B cell (primary cell): ENCODE results near the gene ITPKC. TPM values are rescaled to one million over a fixed set of nuclear protein-coding genes. Genes with fewer than 3 reads are reported as not detected.

ENCODE experiments used
- ATAC-seq: fragments of 200-7000 bp; cut with Tn5 transposase; one replicate; pipeline ENCODE4 v1.10.0; 2021; ENCODE audit warnings: low read depth, mild to moderate bottlenecking, moderate number of reproducible peaks, moderate library complexity
- CTCF ChIA-PET: fragments of 350-600 bp; sonication (Branson Sonifier 250); formaldehyde crosslinking; loops from one replicate; lab custom pipeline; 2021; ENCODE audit warnings: antibody characterized with exemption, inconsistent platforms; lab: Charles Lee
- POLR2A ChIA-PET: fragments of 350-600 bp; sonication (Branson Sonifier 250); formaldehyde crosslinking; loops from one replicate; lab custom pipeline; 2021; ENCODE audit warnings: antibody characterized with exemption; lab: Charles Lee
- DNase-seq: peaks from one replicate; pipeline ENCODE4 v3.0.0; 2013
- H2AFZ ChIP-seq: 2 replicates; pipeline ENCODE4 v1.6.1; 2012; ENCODE audit warnings: mild to moderate bottlenecking, low read depth, low read length; ENCODE audit not compliant: insufficient read depth, poor library complexity, severe bottlenecking
- H3K27ac ChIP-seq, 2 donors: 1 replicate in 1 of 2; 2 replicates in 1 of 2; pipeline ENCODE4 v1.5.1; 2012 to 2013; ENCODE audit warnings: low read length in 2 of 2, mild to moderate bottlenecking in 2 of 2, moderate library complexity in 1 of 2
- H3K27me3 ChIP-seq, 4 experiments: fragments of 200-600 bp in 1 of 4; sonication (generic) in 1 of 4; replicated peaks in 1 of 4; 1 replicate in 2 of 4; 2 replicates in 2 of 4; pipeline versions ENCODE4 v1.6.1 to v1.7.0; 2013 to 2016; ENCODE audit warnings: low read length in 3 of 4, mild to moderate bottlenecking in 2 of 4, mixed read lengths in 1 of 4, moderate library complexity in 1 of 4; ENCODE audit not compliant: insufficient read depth in 4 of 4, control insufficient read depth in 3 of 4; ENCODE audit errors: control extremely low read depth in 1 of 4
- H3K36me3 ChIP-seq, 2 experiments: replicated peaks in 1 of 2; 1 replicate in 1 of 2; 2 replicates in 1 of 2; pipeline versions ENCODE4 v1.6.1 to v1.7.1; 2013; ENCODE audit warnings: low read length in 1 of 2; ENCODE audit not compliant: insufficient read depth in 2 of 2, control insufficient read depth in 1 of 2; ENCODE audit errors: control extremely low read depth in 1 of 2, extremely low read depth in 1 of 2
- H3K4me1 ChIP-seq, 2 donors: fragments of 200-600 bp in 1 of 2; sonication (generic) in 1 of 2; 1 replicate in 1 of 2; 2 replicates in 1 of 2; pipeline versions ENCODE4 v1.5.1 to v1.6.1; 2013 to 2017; ENCODE audit warnings: low read length in 2 of 2; ENCODE audit not compliant: control insufficient read depth in 2 of 2, insufficient read depth in 2 of 2
- H3K4me2 ChIP-seq: replicated peaks from 2 replicates; pipeline ENCODE3; 2012; ENCODE audit warnings: mild to moderate bottlenecking, low read depth, low read length; ENCODE audit not compliant: poor library complexity, severe bottlenecking
- H3K4me3 ChIP-seq, 5 experiments: fragments of 200-600 bp in 1 of 5; sonication (generic) in 1 of 5; 1 replicate in 3 of 5; 2 replicates in 2 of 5; pipeline versions ENCODE4 v1.5.1 to v1.7.0; 2011 to 2016; ENCODE audit warnings: low read length in 4 of 5, mild to moderate bottlenecking in 4 of 5, low read depth in 2 of 5, control low read depth in 1 of 5, moderate library complexity in 1 of 5; ENCODE audit not compliant: insufficient read depth in 1 of 5; ENCODE audit errors: control extremely low read depth in 1 of 5, extremely low read depth in 1 of 5
- H3K79me2 ChIP-seq: fragments of 200-600 bp; sonication (generic); one replicate; pipeline ENCODE4 v1.6.0; 2016; ENCODE audit warnings: low read length; ENCODE audit not compliant: control insufficient read depth, insufficient read depth
- H3K9ac ChIP-seq: fragments of 200-600 bp; sonication (generic); 2 replicates; pipeline ENCODE4 v1.6.1; 2017; ENCODE audit warnings: mild to moderate bottlenecking, low read length, moderate library complexity
- H3K9me3 ChIP-seq, 3 donors: one replicate each; pipeline versions ENCODE4 v1.6.1 to v1.7.1; 2013; ENCODE audit warnings: low read length in 2 of 3; ENCODE audit not compliant: control insufficient read depth in 2 of 3, insufficient read depth in 1 of 3; ENCODE audit errors: control extremely low read depth in 1 of 3
- H4K20me1 ChIP-seq: 2 replicates; pipeline ENCODE4 v1.6.0; 2012; ENCODE audit warnings: mild to moderate bottlenecking, low read length; ENCODE audit not compliant: insufficient read depth, control insufficient read depth, poor library complexity, severe bottlenecking
- H3K27ac Mint-ChIP-seq: one replicate; pipeline ENCODE4 v1.8.0; 2021; ENCODE audit warnings: mixed read lengths
- H3K27me3 Mint-ChIP-seq: one replicate; pipeline ENCODE4 v1.8.0; 2021; ENCODE audit warnings: mixed read lengths
- H3K4me1 Mint-ChIP-seq: one replicate; pipeline ENCODE4 v1.8.0; 2021; ENCODE audit warnings: mixed read lengths
- H3K4me3 Mint-ChIP-seq: one replicate; pipeline ENCODE4 v1.8.0; 2021; ENCODE audit warnings: mixed read lengths
- H3K9me3 Mint-ChIP-seq: one replicate; pipeline ENCODE4 v1.8.0; 2022; ENCODE audit warnings: mixed read lengths; ENCODE audit not compliant: insufficient read depth
- CTCF ChIP-seq: fragments of 200-600 bp; IDR thresholded peaks from one replicate; pipeline ENCODE4 v1.8.0; 2022; ENCODE audit warnings: antibody characterized with exemption, mild to moderate bottlenecking
- EZH2 ChIP-seq: IDR thresholded peaks from 2 replicates; pipeline ENCODE4 v1.6.1; 2012; ENCODE audit warnings: borderline replicate concordance, low read depth, mild to moderate bottlenecking, moderate library complexity, low read length; ENCODE audit not compliant: insufficient read depth, poor library complexity, severe bottlenecking
- WGBS: methylation state at CpG from one replicate; pipeline ENCODE4 v1.1.5; 2013; ENCODE audit warnings: missing lambda C conversion rate; ENCODE audit not compliant: insufficient coverage; 5-methylcytosine and 5-hydroxymethylcytosine counted together
- intact Hi-C: fragments of 100-400 bp; cut with micrococcal nuclease; formaldehyde crosslinking; loops from one replicate; pipeline ENCODE4 v1.10.0; 2022
- polyA plus RNA-seq: library from polyadenylated mRNA; depleted of rRNA; stranded (reverse); fragments of >200 nt; gene quantifications from 2 replicates; pipeline ENCODE4 v1.2.3, GENCODE V29; 2012
- total RNA-seq, 2 donors: library from RNA; stranded (reverse); fragments of 120-200 nt in 1 of 2; gene quantifications; 1 replicate in 1 of 2; 2 replicates in 1 of 2; pipeline versions ENCODE4 v1.2.3 to v1.2.4, GENCODE V29; 2013 to 2022

The ITPKC gene
- total and polyA plus RNA-seq, 2 donors (not counting 1 experiment from before 2014, with no cell fraction given): 8.7 to 16.0 TPM

GRCh38 chr19:40691421-40692211, 25.3 kb upstream of the ITPKC start:
- H3K4me3 Mint-ChIP-seq: peak overlapping the region; percentile 97
- H2AFZ ChIP-seq: peak overlapping the region; percentile 85
- ChIA-PET POLR2A (interaction anchor here (0.9 to 1.4 kb wide), 4 partner anchors 24 to 86 kb away, joined by 3 to 7 read pairs (median 4); partner anchors contain the start of genes ACTMAP, RAB4B and SNRPA), CTCF (interaction anchor here (1.4 to 2.0 kb wide), 3 partner anchors 28 to 128 kb away, joined by 5 to 6 read pairs (median 5); no protein-coding TSS in a partner anchor)
- H3K4me1 ChIP-seq: peaks cover 42 to 48% of the 10 kb centered on the region in 2 donors
- WGBS: 81% methylated on average over 18 of the region's 24 CpGs
- H3K9ac ChIP-seq: peak overlapping the region; percentile 78
- no peaks in the 10 kb centered on the region for H3K27me3 ChIP-seq
- H4K20me1 ChIP-seq: no peaks in the 10 kb centered on the region
- ATAC-seq (no peak), DNase-seq (peak; percentile 53)
- no peaks in the 10 kb centered on the region for H3K9me3 Mint-ChIP-seq
- H3K4me2 ChIP-seq: peak overlapping the region; percentile 100
- intact Hi-C loops: no loop called here
- peak overlapping the region; percentile 53 for H3K27ac Mint-ChIP-seq
- peak overlapping the region in 2 of 5 experiments; percentile 62 to 87 for H3K4me3 ChIP-seq
- no peaks in the 10 kb centered on the region for H3K27me3 Mint-ChIP-seq
- H3K36me3 ChIP-seq: peaks cover 0 to 14% of the 10 kb centered on the region in 2 experiments
- H3K27ac ChIP-seq: no peak overlapping the region
- TF ChIP-seq CTCF (no peak), EZH2 (no peak)
- no peaks in the 10 kb centered on the region for H3K9me3 ChIP-seq
- peaks cover 9% of the 10 kb centered on the region for H3K4me1 Mint-ChIP-seq
- no peaks in the 10 kb centered on the region for H3K79me2 ChIP-seq

DNA sequence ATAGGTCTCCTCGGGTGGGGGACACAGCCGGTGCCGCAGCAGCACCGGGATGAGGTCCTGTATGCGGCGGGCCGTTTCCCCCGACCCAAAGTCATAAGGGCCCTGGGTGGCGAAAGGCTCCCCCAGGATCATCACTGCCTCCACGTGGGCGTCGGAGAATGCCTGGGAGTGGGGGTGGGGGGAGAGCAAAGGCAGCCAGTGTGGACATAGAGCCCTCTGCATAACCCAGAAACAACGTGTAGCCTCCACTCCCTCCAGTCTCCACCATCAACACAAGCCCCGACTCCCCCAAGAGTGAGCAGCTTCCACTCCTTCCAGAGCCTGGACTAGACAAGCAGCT, 24.7 kb upstream of the ITPKC start:
- H3K9me3 Mint-ChIP-seq: no peaks in the 10 kb centered on the region
- H4K20me1 ChIP-seq: no peaks in the 10 kb centered on the region
- CTCF ChIA-PET: interaction anchor here (1.4 to 2.0 kb wide), 2 partner anchors 29 to 128 kb away, joined by 5 to 6 read pairs; no protein-coding TSS in a partner anchor
- no peaks in the 10 kb centered on the region for H3K9me3 ChIP-seq
- no peaks in the 10 kb centered on the region for H3K27me3 ChIP-seq
- TF ChIP-seq EZH2: no peak
- TF ChIP-seq CTCF: no peak
- POLR2A ChIA-PET: no interaction called here
- H3K36me3 ChIP-seq: peaks cover 0 to 14% of the 10 kb centered on the region in 2 experiments
- H3K79me2 ChIP-seq: no peaks in the 10 kb centered on the region
- peaks cover 36 to 42% of the 10 kb centered on the region in 2 donors for H3K4me1 ChIP-seq
- H3K4me3 ChIP-seq: no peak overlapping the region
- ATAC-seq (no peak), DNase-seq (no peak)
- no peak overlapping the region for H3K27ac Mint-ChIP-seq
- intact Hi-C loops: no loop called here
- H3K27me3 Mint-ChIP-seq: no peaks in the 10 kb centered on the region
- H3K9ac ChIP-seq: no peak overlapping the region
- no peak overlapping the region for H3K27ac ChIP-seq
- WGBS: 96% methylated on average over 10 of the region's 14 CpGs
- peak overlapping the region; percentile 66 for H3K4me3 Mint-ChIP-seq
- H3K4me1 Mint-ChIP-seq: peaks cover 9% of the 10 kb centered on the region
- H3K4me2 ChIP-seq: no peak overlapping the region
- no peak overlapping the region for H2AFZ ChIP-seq
